Hematopoietic multipotent progenitor cell treated with erythropoietin and hydrocortisone succinate and interleukin-3 and kit ligand, for 6 days (in vitro differentiated cells): Measurements from ENCODE around the gene CCDC120.

Source experiments
- DNase-seq: peaks from one replicate; pipeline ENCODE4 v3.0.0-alpha.2; 2015

The CCDC120 gene

DNA sequence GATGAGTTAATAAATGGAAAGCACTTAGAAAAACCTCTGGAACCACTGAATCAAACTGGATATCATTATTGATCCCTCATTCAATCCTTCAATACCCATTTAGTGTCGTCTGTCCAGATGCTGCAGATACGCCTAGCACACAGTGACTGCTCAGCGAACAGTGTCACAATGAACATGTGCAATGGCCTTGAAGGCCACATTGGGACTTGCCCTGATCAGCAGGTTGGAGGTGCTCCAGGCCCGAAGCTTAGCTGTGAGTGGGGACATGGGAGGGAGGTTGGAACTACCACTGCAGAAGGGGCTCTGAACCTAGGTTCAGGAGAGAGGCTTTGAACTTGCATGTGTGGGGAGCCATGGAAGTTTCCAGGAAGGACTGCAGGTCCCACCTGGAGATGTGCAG lies 47.5 kb downstream of the CCDC120 start:
- no peak for DNase-seq

DNA sequence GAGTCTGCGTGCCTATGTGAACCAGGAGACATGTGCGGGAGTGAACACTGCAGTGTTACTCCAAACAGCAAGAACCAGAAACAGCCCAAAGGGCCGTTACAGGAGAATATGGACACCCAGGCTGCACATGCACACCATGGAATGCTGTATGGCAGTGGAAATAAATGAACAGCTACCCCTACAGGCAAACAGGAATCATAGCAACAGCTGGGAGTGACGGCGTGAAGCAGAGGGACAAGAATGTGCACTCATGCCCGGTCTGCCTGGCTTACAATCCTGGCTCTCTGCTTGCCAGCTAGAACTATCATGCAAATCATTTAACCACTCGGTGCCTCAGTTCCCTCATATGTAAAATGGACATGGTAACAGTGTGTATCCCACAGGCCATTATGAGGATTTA lies 48.1 kb downstream of the CCDC120 start:
- DNase-seq: peak; percentile 48

DNA sequence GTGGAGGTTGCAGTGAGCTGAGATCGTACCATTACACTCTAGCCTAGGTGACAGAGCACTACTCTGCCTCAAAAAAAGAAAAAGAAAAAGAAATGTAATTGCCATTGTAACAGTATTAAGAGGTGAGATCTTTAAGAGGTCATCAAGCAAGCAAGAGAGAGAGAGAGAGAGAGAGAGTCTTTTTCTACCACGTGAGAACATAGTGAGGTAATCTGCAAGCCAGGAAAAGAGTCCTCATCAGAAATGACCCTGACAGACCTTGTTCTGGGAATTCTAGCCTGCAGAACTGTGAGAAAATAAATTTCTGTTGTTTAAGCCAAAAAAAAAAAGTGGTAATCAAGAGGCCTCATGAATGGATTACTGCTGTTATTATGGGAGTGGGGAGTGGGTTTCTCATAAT lies 49.8 kb downstream of the CCDC120 start:
- no peak for DNase-seq

DNA sequence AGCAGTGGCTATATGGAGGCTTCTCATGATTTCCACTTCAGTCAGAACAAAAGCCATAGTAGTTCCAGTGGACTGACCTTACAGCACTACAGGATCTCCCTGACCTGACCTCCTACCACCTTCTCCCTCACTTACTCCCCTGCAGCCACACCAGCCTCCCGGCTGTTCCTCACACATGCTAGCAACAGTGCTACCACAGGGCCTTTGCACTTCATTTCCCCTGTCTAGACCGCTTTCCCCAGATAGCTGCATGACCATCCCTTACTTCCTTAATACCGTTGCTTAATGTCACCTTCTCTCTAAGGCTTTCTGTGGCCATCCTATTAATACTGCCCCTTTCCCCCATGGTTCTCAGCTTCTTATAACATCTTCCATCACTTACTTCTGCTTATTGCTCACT lies 51.6 kb downstream of the CCDC120 start:
- DNase-seq: no peak

DNA sequence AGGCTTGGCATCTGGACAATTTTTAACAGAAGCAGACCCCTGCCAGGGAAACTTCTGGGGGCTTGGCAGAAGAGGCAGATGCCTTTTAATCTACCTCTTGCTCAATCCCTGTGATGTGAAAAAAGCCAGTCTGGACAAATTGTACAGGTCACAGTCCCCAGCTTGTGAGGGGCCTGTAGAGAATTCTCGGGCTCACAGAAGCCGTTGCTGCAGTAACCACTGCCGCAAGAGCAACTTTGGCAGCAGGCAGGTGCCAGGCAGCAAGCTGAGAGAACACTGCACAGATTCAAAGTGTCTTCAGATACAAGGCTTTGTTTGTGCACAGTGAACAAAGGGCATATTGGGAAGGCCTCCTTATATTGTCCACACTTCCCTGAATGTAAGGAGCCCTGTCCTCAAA lies 53.0 kb downstream of the CCDC120 start:
- DNase-seq: no peak

DNA sequence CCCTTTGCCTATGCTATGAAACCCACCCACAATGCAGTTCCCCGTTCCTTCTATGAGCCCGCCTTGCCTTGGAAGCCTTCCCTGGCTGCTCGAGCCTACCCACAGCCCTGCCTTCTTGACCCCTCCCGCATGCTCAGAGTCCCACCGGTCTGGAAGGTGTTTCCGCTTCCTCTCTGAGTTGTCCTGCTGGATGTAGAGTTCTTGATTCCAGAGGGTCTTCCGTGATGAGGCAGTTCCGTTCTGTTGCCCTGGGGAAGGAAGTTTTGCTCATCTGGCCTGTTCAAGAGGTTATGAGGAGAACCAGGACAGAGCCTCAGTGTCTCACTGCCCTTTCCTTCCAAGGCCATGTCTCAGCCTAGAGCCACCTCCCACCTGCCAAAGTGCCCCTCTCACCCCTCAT lies 57.3 kb downstream of the CCDC120 start:
- DNase-seq: no peak

DNA sequence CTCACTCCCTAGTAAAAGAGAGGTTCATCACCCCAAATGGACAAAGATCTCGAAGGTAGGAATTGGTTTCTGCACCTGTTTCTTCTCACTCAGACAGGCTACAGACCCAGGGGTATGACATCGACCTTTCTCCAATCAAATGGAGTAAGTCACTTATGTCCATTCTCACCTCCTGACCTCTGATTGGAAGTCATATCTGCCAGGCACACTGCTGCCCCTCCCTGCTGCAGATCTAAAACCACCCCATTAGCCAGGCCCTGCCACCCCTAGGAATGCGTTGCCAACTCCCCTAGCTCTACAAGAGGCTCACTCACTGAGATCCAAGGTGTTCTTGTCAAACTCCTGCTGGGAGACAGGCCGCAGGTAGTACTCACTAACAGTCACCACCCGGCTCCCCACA lies 57.9 kb downstream of the CCDC120 start:
- DNase-seq: peak; percentile 30

DNA sequence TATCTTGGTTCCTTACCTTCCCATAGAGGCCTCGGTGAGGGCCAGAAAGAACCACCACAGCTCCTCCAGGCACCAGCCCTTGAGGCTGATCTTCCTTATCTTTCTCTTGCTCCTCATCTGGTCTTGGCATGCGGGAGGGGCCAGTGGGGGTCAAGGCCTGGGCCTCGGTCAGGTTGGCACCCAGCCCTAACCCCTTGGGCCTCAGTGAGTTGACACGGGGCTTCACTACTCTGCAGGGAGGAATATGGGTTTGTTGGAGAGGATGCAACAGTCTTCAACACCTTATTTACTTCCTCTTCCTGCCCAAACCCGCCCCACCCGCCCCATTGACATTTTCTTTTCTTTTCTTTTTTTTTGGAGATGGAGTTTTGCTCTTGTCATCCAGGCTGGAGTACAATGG lies 58.8 kb downstream of the CCDC120 start:
- DNase-seq: peak; percentile 36
